ENCODE results near the gene STMND1. TPM values are rescaled to one million over a fixed set of nuclear protein-coding genes. Genes with fewer than 3 reads are reported as not detected.

The STMND1 gene
- total and polyA plus RNA-seq, 2 of the 4 experiments (the other 2 are of a cell fraction): not detected

DNA sequence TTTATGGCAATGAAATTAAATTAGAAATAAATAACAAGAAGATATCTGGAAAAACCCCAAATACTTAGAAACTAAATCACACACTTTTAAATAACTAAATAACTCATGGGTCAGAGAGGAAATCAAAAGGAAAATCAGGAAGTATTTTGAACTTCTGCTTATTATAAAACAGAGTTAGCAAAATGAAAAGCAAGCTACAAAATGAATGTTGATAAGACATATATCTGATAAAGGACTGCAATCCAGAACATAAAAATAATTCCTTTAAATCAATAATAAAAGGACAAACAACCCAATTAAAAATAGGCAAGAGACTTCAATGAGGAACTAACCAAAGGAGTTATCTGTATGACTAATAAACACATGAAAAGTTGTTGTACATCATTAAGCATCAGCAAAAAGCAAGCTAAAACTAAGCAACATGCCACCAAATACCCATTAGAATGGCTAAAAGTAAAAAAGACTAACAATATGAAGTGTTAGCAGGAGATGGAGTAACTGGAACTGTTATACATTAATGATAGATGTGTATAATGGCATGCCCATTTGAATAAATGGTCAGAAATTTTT is 38.9 kb upstream of the STMND1 start:
- H2BK20ac ChIP-seq (ENCODE audit: low read depth, low read length): no peak overlapping the region
- CTCF ChIA-PET: interaction anchor here (0.5 kb wide), 1 partner anchor 653 kb away, joined by 3 read pairs; no protein-coding TSS in a partner anchor
- no peak overlapping the region for H3K4ac ChIP-seq (ENCODE audit: low read depth, low read length)
- H3K9me1 ChIP-seq (ENCODE audit: insufficient read depth, low read length): no peaks in the 10 kb centered on the region
- no peak overlapping the region for H2BK120ac ChIP-seq (ENCODE audit: low read depth, low read length)
- DNase-seq (no peak), ATAC-seq (ENCODE audit: low read depth) (no peak)
- no TSS peak for BruUV-seq (replicated peaks)
- no peak overlapping the region for H2AK9ac ChIP-seq (replicated peaks; ENCODE audit: low read depth, low read length, poor library complexity)
- H3K36me3 ChIP-seq (ENCODE audit: control insufficient read depth, insufficient read depth, low read length): no peaks in the 10 kb centered on the region
- no peak overlapping the region for H2BK5ac ChIP-seq (ENCODE audit: low read depth, low read length, poor library complexity, severe bottlenecking)
- H3K4me1 ChIP-seq (ENCODE audit: control insufficient read depth, insufficient read depth, low read length): no peaks in the 10 kb centered on the region
- no peak overlapping the region for H3K23ac ChIP-seq (ENCODE audit: low read depth, low read length)
- intact Hi-C loops (cut with micrococcal nuclease): no loop called here
- H3K18ac ChIP-seq (ENCODE audit: low read depth, low read length): no peak overlapping the region
- H3K4me3 ChIP-seq (ENCODE audit: insufficient read depth, low read depth, low read length): no peak overlapping the region
- dilution Hi-C loops (cut with HindIII; ENCODE audit: low sequenced_read_pairs, unreplicated experiment): no loop called here
- no peak overlapping the region for H2AK5ac ChIP-seq (ENCODE audit: low read depth, low read length)
- TF ChIP-seq NFE2L2 (IDR thresholded peaks at IDR 0.05; ENCODE audit: low read depth, low read length): no peak
- TF ChIP-seq, protein P1, sequence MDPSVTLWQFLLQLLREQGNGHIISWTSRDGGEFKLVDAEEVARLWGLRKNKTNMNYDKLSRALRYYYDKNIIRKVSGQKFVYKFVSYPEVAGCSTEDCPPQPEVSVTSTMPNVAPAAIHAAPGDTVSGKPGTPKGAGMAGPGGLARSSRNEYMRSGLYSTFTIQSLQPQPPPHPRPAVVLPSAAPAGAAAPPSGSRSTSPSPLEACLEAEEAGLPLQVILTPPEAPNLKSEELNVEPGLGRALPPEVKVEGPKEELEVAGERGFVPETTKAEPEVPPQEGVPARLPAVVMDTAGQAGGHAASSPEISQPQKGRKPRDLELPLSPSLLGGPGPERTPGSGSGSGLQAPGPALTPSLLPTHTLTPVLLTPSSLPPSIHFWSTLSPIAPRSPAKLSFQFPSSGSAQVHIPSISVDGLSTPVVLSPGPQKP (IDR thresholded peaks at IDR 0.05; ENCODE audit: borderline replicate concordance, low read depth, low read length): no peak
- TF ChIP-seq MXI1 (IDR thresholded peaks at IDR 0.05; ENCODE audit: borderline replicate concordance, low read depth, low read length): no peak
- no peak for TF ChIP-seq SMC3 (IDR thresholded peaks at IDR 0.05; ENCODE audit: low read depth, low read length)
- TF ChIP-seq BHLHE40 (IDR thresholded peaks at IDR 0.05; ENCODE audit: low read depth, low read length): no peak
- no peaks in the 10 kb centered on the region for H3K79me1 ChIP-seq (ENCODE audit: low read depth in 1 of 2, low read length in 2 of 2)
- no peak overlapping the region for H4K5ac ChIP-seq (ENCODE audit: low read depth, low read length)
- no peak overlapping the region for H3K4me2 ChIP-seq (ENCODE audit: low read depth, low read length)
- H2AFZ ChIP-seq (replicated peaks; ENCODE audit: low read length, poor library complexity): no peak overlapping the region
- no peak overlapping the region for H4K91ac ChIP-seq (ENCODE audit: insufficient read depth, low read depth, low read length)
- H4K8ac ChIP-seq (ENCODE audit: low read depth in 2 of 2, low read length in 2 of 2): no peak overlapping the region
- POLR2A ChIA-PET (ENCODE audit: unreplicated experiment): no interaction called here
- H2BK15ac ChIP-seq (ENCODE audit: low read depth, low read length): no peak overlapping the region
- H4K20me1 ChIP-seq (ENCODE audit: insufficient read depth, low read length): no peaks in the 10 kb centered on the region
- H3K14ac ChIP-seq (replicated peaks; ENCODE audit: low read depth, low read length): no peak overlapping the region
- no peak overlapping the region for H3K27ac ChIP-seq (ENCODE audit: insufficient read depth, low read length)
- H3K9ac ChIP-seq (ENCODE audit: low read depth, low read length): no peak overlapping the region
- in situ Hi-C loops (cut with MboI; ENCODE audit: low sequenced_read_pairs): no loop called here
- no peak overlapping the region for H3K56ac ChIP-seq (ENCODE audit: extremely low read depth, insufficient read depth, low read length)
- peaks cover 1% of the 10 kb centered on the region; the same call in 1 of the 2 replicates for H3K27me3 ChIP-seq (ENCODE audit: control insufficient read depth, insufficient read depth, low read length)
- H3K9me3 ChIP-seq (ENCODE audit: control insufficient read depth, insufficient read depth, low read length): no peaks in the 10 kb centered on the region

All from IMR-90 (cell line).